HFF-Myc (cell line): ENCODE results near the gene RNF43.

Experiments used
- DNase-seq: peaks from one replicate; pipeline ENCODE4 v3.0.0-alpha.2; 2011; ENCODE audit warnings: low read depth; ENCODE audit errors: extremely low read depth
- H3K4me3 ChIP-seq: replicated peaks from 2 replicates; pipeline ENCODE4 v1.5.1; 2011; ENCODE audit warnings: low read depth, mild to moderate bottlenecking, control low read depth, low read length
- CTCF ChIP-seq: IDR thresholded peaks from 2 replicates; pipeline ENCODE4 v1.5.1; 2012; ENCODE audit warnings: mild to moderate bottlenecking, low read depth, low read length, control low read depth; ENCODE audit errors: missing control alignments

RNF43 gene

GRCh38 chr17:58436245-58436644, 18.9 kb upstream of the RNF43 start:
- no peak for TF ChIP-seq CTCF
- no peak for DNase-seq
- H3K4me3 ChIP-seq: no peak overlapping the region

- no peak overlapping the region for H3K4me3 ChIP-seq
- DNase-seq: no peak
- no peak for TF ChIP-seq CTCF
Observed at GRCh38 chr17:58432806-58433573, 15.7 kb upstream of the RNF43 start.

GRCh38 chr17:58427807-58428206, 10.5 kb upstream of the RNF43 start:
- no peak for DNase-seq
- H3K4me3 ChIP-seq: no peak overlapping the region
- TF ChIP-seq CTCF: no peak

- no peak for DNase-seq
- TF ChIP-seq CTCF: no peak
- no peak overlapping the region for H3K4me3 ChIP-seq
Observed at GRCh38 chr17:58421711-58422110, 4.4 kb upstream of the RNF43 start.

- no peak overlapping the region for H3K4me3 ChIP-seq
- no peak for TF ChIP-seq CTCF
- DNase-seq: no peak
Observed at GRCh38 chr17:58420827-58421226, 3.5 kb upstream of the RNF43 start.

- TF ChIP-seq CTCF: no peak
- no peak for DNase-seq
- no peak overlapping the region for H3K4me3 ChIP-seq
Observed at GRCh38 chr17:58416937-58417299, 416 bp downstream of the RNF43 start.

GRCh38 chr17:58416396-58416795, 938 bp downstream of the RNF43 start:
- DNase-seq: no peak
- TF ChIP-seq CTCF: no peak
- no peak overlapping the region for H3K4me3 ChIP-seq
